HEK293 (cell line): ENCODE data around the gene POMC.
A peak's percentile ranks its signal among the peaks of the same experiment; 100 is the strongest.

ENCODE experiments used
- CTCF ChIA-PET: fragments of 350-600 bp; formaldehyde crosslinking; extraction: SDS; loops from one replicate; lab custom pipeline; 2021; ENCODE audit warnings: antibody characterized with exemption; lab: Yijun Ruan, JAX
- POLR2A ChIA-PET: fragments of 300-600 bp; formaldehyde crosslinking; extraction: SDS; loops from one replicate; lab custom pipeline; 2020; ENCODE audit warnings: antibody characterized with exemption, inconsistent platforms; lab: Yijun Ruan, JAX
- H3K27ac ChIP-seq: fragments of 200-500 bp; sonication (Bioruptor generic); 2 replicates; pipeline ENCODE4 v1.5.1; 2014; ENCODE audit warnings: low read depth, low read length, control low read depth, inconsistent platforms; ENCODE audit errors: extremely low read depth
- H3K36me3 ChIP-seq, 2 experiments: fragments of 200-500 bp in 1 of 2; sonication (Bioruptor generic) in 1 of 2; 1 replicate in 1 of 2; 2 replicates in 1 of 2; pipeline ENCODE4 v1.5.1; 2014 to 2017; ENCODE audit warnings: inconsistent platforms in 2 of 2, low read length in 2 of 2; ENCODE audit not compliant: control insufficient read depth in 2 of 2, insufficient read depth in 1 of 2
- H3K4me1 ChIP-seq: fragments of 200-500 bp; sonication (Bioruptor generic); 2 replicates; pipeline ENCODE4 v1.5.1; 2014; ENCODE audit warnings: mild to moderate bottlenecking, low read length, inconsistent platforms; ENCODE audit not compliant: control insufficient read depth, insufficient read depth
- H3K4me3 ChIP-seq: 2 replicates; pipeline ENCODE4 v1.5.1; 2011; ENCODE audit warnings: low read depth, mild to moderate bottlenecking, control low read depth, low read length, moderate library complexity
- H3K9me3 ChIP-seq: fragments of 200-500 bp; sonication (Bioruptor generic); 2 replicates; pipeline ENCODE4 v1.5.1; 2014; ENCODE audit warnings: low read depth, low read length, inconsistent platforms; ENCODE audit not compliant: control insufficient read depth, insufficient read depth
- KLF17 ChIP-seq: fragments of 450-650 bp; formaldehyde crosslinking; IDR thresholded peaks from 2 replicates; pipeline ENCODE4 v1.5.1; 2016; ENCODE audit warnings: missing biosample characterization, missing genetic modification characterization
- KLF7 ChIP-seq: fragments of 450-650 bp; formaldehyde crosslinking; IDR thresholded peaks from 2 replicates; pipeline ENCODE4 v1.5.1; 2016; ENCODE audit warnings: missing biosample characterization, missing genetic modification characterization, borderline replicate concordance
- PBX3 ChIP-seq: sonication (generic); formaldehyde crosslinking; IDR thresholded peaks from 2 replicates; pipeline ENCODE4 v1.8.1; 2022; ENCODE audit warnings: mild to moderate bottlenecking, moderate library complexity, missing genetic modification reagents
- SCRT1 ChIP-seq: fragments of 450-650 bp; formaldehyde crosslinking; IDR thresholded peaks from 2 replicates; pipeline ENCODE4 v1.5.1; 2016; ENCODE audit warnings: missing biosample characterization, missing genetic modification characterization, borderline replicate concordance
- ZBTB17 ChIP-seq: fragments of 450-650 bp; formaldehyde crosslinking; IDR thresholded peaks from 2 replicates; pipeline ENCODE4 v1.5.1; 2016; ENCODE audit warnings: missing biosample characterization, missing genetic modification characterization
- ZBTB49 ChIP-seq: fragments of 450-650 bp; formaldehyde crosslinking; IDR thresholded peaks from 2 replicates; pipeline ENCODE4 v1.5.1; 2016; ENCODE audit warnings: missing biosample characterization, missing genetic modification characterization, low read depth
- ZFP41 ChIP-seq: fragments of 450-650 bp; formaldehyde crosslinking; IDR thresholded peaks from 2 replicates; pipeline ENCODE4 v1.5.1; 2016; ENCODE audit warnings: missing biosample characterization, missing genetic modification characterization, borderline replicate concordance
- ZNF138 ChIP-seq: fragments of 450-650 bp; formaldehyde crosslinking; IDR thresholded peaks from 2 replicates; pipeline ENCODE4 v1.5.1; 2016; ENCODE audit warnings: missing biosample characterization, missing genetic modification characterization, borderline replicate concordance
- ZNF157 ChIP-seq: fragments of 450-650 bp; formaldehyde crosslinking; IDR thresholded peaks from 2 replicates; pipeline ENCODE4 v1.5.1; 2016; ENCODE audit warnings: missing biosample characterization, missing genetic modification characterization
- ZNF211 ChIP-seq: fragments of 450-650 bp; formaldehyde crosslinking; IDR thresholded peaks from 2 replicates; pipeline ENCODE4 v1.5.1; 2016; ENCODE audit warnings: low read depth, missing biosample characterization, missing genetic modification characterization
- ZNF221 ChIP-seq: fragments of 450-650 bp; formaldehyde crosslinking; IDR thresholded peaks from 2 replicates; pipeline ENCODE4 v1.5.1; 2017; ENCODE audit warnings: missing biosample characterization, missing genetic modification characterization, borderline replicate concordance
- ZNF292 ChIP-seq: fragments of 450-650 bp; formaldehyde crosslinking; IDR thresholded peaks from 2 replicates; pipeline ENCODE4 v1.5.1; 2016; ENCODE audit warnings: low read depth, missing biosample characterization, missing genetic modification characterization, borderline replicate concordance
- ZNF366 ChIP-seq: fragments of 450-650 bp; formaldehyde crosslinking; conservative IDR thresholded peaks from 2 replicates; pipeline ENCODE4 v1.5.1; 2016; ENCODE audit warnings: missing biosample characterization, missing genetic modification characterization
- ZNF37A ChIP-seq: fragments of 450-650 bp; IDR thresholded peaks from 2 replicates; pipeline ENCODE4 v1.5.1; 2018; ENCODE audit warnings: missing biosample characterization, missing genetic modification characterization
- ZNF518A ChIP-seq: fragments of 450-650 bp; formaldehyde crosslinking; conservative IDR thresholded peaks from 2 replicates; pipeline ENCODE4 v1.5.1; 2016; ENCODE audit warnings: low read depth, missing biosample characterization, missing genetic modification characterization
- ZNF521 ChIP-seq: fragments of 450-650 bp; formaldehyde crosslinking; IDR thresholded peaks from 2 replicates; pipeline ENCODE4 v1.5.1; 2017; ENCODE audit warnings: missing biosample characterization, mild to moderate bottlenecking, missing genetic modification characterization
- ZNF561 ChIP-seq: fragments of 450-650 bp; IDR thresholded peaks from 2 replicates; pipeline ENCODE4 v1.5.1; 2018; ENCODE audit warnings: missing biosample characterization, missing genetic modification characterization, borderline replicate concordance
- ZNF626 ChIP-seq: fragments of 450-650 bp; sonication (Bioruptor Pico); formaldehyde crosslinking; IDR thresholded peaks from 2 replicates; pipeline ENCODE4 v1.5.1; 2018; ENCODE audit warnings: missing biosample characterization, missing genetic modification characterization, inconsistent platforms
- ZNF639 ChIP-seq: fragments of 450-650 bp; formaldehyde crosslinking; IDR thresholded peaks from 2 replicates; pipeline ENCODE4 v1.5.1; 2016; ENCODE audit warnings: missing biosample characterization, missing genetic modification characterization
- ZNF701 ChIP-seq: fragments of 450-650 bp; formaldehyde crosslinking; IDR thresholded peaks from 2 replicates; pipeline ENCODE4 v1.5.1; 2016; ENCODE audit warnings: missing biosample characterization, missing genetic modification characterization
- ZNF768 ChIP-seq: fragments of 450-650 bp; formaldehyde crosslinking; IDR thresholded peaks from 2 replicates; pipeline ENCODE4 v1.5.1; 2018; ENCODE audit warnings: missing biosample characterization, mild to moderate bottlenecking, missing genetic modification characterization
- ZNF830 ChIP-seq: fragments of 450-650 bp; IDR thresholded peaks from 2 replicates; pipeline ENCODE4 v1.5.0; 2018; ENCODE audit warnings: missing biosample characterization, missing genetic modification characterization, low read depth, mild to moderate bottlenecking, moderate library complexity

POMC gene

GRCh38 chr2:25176138-25176537 lies 7.8 kb upstream of the POMC start:
- Histone ChIP-seq H3K4me1 (no peaks in the 10 kb centered on the region), H3K9me3 (no peaks in the 10 kb centered on the region), H3K4me3 (no peak overlapping the region), H3K27ac (no peak overlapping the region), H3K36me3 (no peaks in the 10 kb centered on the region)
- ChIA-PET POLR2A (no interaction called here), CTCF (no interaction called here)
- TF ChIP-seq ZNF37A (no peak), ZNF138 (tag by site-specific recombination) (no peak), ZNF518A (tag by site-specific recombination) (no peak), ZNF221 (tag by site-specific recombination) (no peak), ZFP41 (tag by site-specific recombination) (no peak), ZNF561 (no peak), KLF7 (no peak), PBX3 (CRISPR knock-in tag) (no peak), SCRT1 (tag by site-specific recombination) (no peak), ZNF830 (tag by site-specific recombination) (no peak), ZBTB49 (tag by site-specific recombination) (no peak), ZNF701 (tag by site-specific recombination) (no peak)

GRCh38 chr2:25174192-25174861 lies 5.9 kb upstream of the POMC start:
- Histone ChIP-seq H3K4me1 (no peaks in the 10 kb centered on the region), H3K9me3 (no peaks in the 10 kb centered on the region), H3K36me3 (no peaks in the 10 kb centered on the region), H3K4me3 (no peak overlapping the region), H3K27ac (no peak overlapping the region)
- POLR2A ChIA-PET = no interaction called here
- TF ChIP-seq ZNF701 (tag by site-specific recombination) (no peak), KLF17 (no peak), ZNF768 (tag by site-specific recombination) (no peak), ZNF157 (no peak), ZNF626 (tag by site-specific recombination) (no peak), ZNF292 (tag by site-specific recombination) (no peak), ZNF639 (tag by site-specific recombination) (no peak), ZNF521 (tag by site-specific recombination) (0 out of 2 replicates have a peak, but pooled peaks have one; percentile 18), ZNF211 (tag by site-specific recombination) (no peak), ZNF366 (peak; percentile 97), ZBTB17 (tag by site-specific recombination) (no peak)
- CTCF ChIA-PET = interaction anchor here (1.0 kb wide), 1 partner anchor 201 kb away, joined by 3 read pairs; no protein-coding TSS in a partner anchor
